Measurements from ENCODE around the gene SIRT2.
"Not testable (repeated sequence)": the region's sequence is repeated elsewhere in the genome, so short reads cannot be mapped to it uniquely, and the experiment has no call there.

SIRT2 gene

DNA sequence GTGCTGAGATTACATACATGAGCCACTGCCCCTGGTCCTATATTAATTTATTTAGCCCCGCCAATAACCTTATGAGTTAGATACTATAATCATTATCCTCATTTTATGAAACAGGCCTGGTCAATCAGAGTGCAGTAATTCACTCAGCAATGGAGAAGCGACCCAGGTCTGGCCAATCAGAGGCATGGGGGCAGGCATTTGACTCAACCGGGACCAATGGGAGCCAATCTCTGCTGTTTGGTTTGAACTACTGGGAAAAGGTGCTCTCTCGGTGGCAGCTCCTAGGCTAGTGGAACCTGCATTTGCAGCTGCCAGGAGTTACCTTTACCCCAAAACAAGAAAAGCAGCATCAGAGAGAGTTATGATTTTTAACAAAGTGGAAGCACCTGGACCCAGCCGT, 6.6 kb downstream of the SIRT2 start:
- no peak for DNase-seq

DNA sequence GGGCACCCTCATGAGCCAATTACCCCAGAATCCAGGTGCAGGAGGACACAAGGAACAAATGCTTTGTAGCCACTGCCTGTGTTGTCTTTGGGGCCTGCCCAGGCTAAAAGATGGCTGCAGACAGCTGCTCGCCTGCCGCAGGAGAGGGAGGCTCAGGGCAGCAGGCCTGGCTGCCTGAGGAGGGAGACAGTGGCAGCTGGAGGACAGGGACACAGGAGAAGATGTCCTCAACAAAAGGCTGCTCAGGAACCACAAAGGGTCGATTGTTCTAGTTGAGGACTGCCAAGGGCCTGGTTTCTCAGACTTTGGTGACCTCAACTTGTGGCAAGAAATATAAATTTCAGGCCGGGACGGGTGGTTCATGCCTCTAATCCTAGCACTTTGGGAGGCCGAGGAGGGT, 7.6 kb downstream of the SIRT2 start:
- no peak for DNase-seq

DNA sequence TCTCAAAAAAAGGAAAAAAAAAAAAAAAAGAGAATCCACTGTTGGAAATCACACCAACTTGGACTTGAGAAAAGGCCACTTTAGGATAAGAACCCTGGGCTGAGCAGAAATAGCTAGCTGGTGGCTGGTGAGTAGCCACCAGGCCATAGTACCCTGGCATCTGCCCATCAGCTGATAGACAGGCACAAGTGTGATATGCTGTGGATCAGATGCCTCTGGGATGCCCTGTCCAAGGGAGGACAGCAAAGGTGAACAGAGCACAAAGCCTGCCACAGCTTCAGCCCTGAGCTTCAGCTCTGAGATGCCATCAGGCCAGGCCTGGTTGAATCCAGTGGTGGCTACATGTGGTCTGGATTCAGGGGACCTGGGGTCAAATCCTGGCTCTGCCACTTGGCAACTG, 8.7 kb downstream of the SIRT2 start:
- DNase-seq, result no peak

DNA sequence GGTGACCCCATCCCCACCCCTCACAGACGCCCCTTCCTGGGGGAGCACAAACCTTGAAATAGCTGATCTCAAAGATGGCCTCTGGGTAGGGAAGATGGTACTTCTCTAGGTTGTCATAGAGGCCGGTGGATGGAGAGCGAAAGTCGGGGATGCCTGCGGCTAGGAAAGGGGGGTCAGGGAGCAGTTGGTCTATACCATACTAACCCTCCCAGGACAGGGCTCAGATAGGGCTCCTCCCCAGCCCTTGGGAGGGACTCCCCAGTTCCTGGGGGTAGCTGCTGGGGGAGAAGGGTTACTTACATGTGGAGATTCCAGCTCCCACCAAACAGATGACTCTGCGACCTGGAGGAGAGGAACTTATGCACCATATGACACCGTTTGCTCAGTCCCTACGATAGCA, 9.6 kb downstream of the SIRT2 start:
- DNase-seq, result no peak

DNA sequence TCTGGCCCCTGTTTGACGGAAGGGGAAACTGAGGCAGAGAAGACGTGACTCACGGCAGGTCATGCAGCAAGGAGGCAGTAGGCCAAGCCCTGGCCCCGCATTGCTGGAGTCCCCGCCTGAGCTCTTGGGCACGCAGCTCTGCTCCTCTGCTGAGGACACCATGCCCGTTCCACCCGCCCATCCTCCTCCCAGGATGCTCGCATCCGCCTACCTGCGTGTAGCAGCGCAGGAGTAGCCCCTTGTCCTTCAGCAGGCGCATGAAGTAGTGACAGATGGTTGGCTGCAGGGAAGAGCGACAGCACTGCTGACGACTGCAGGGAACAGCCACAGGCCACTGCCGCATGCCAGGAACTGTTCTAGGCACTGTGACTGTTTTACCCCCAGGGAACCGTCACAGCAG, 10.5 kb downstream of the SIRT2 start:
- DNase-seq, result no peak

DNA sequence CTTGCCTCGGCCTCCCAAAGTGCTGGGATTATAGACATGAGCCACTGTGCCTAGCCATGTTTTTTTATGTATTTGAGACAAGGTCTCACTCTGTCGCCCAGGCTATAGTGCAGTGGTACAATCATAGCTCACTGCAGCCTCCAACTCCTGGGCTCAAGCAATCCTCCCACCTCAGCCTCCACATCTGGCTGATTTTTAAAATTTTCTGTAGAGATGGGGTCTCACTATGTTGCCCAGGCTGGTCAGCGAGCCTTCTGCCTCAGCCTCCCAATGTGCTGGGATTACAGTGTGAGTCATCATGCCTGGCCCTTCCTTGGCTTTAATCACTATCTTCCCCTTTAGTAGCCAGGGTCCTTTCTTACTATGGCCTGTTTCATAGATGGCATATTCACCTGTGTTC, 14.7 kb downstream of the SIRT2 start:
- not testable (repeated sequence) for DNase-seq

DNA sequence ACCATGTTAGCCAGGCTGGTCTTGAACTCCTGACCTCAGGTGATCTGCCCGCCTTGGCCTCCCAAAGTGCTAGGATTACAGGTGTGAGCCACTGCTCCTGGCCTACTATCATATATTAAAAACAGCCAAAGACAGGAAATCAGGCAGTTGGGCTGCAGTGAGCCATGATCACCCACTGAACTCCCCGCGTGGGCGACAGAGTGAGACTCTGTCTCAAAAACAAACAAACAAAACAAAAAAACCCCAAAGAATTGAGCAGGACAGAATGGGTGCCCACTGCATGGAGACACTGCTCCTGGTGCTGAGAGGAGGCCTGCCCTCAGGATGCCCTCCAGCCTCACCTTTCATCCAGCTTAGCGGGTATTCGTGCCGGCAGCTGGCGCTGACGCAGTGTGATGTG, 16.1 kb downstream of the SIRT2 start:
- no peak for DNase-seq

DNA sequence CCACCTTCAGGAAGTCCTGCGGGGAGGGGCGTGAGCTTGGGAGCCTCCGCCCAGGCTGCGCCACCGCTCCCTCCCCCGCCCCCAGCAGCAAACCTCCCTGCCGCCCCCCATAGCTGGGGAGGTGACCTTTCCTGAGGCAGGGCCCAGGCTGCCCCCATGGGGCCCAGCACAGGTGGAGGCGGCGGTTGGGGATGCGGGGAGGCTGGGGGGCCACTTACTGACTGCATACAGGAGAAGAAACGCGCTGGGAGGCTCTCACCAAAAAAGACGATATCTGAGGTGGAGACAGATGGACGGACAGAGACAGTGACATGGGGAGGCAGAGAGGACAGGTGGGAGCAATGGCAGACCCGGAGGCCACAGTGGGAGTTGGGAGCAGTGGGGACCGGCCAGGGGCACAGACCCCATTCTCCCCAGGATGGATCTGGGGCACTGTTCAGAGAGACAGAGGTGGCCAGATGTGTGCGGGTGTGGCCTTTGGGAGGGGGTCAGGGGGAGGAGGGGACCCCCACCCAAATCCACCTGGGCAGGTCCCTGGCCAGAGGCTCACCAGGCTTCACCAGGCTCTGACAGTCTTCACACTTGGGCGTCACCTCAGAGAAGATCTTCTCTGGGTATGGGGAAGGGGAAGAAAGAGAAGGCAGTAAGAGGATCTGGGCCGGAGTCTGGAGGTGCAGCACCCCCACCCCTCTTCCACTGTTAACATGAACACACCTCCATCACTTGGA, 18.4 kb downstream of the SIRT2 start:
- no peak for DNase-seq

DNA sequence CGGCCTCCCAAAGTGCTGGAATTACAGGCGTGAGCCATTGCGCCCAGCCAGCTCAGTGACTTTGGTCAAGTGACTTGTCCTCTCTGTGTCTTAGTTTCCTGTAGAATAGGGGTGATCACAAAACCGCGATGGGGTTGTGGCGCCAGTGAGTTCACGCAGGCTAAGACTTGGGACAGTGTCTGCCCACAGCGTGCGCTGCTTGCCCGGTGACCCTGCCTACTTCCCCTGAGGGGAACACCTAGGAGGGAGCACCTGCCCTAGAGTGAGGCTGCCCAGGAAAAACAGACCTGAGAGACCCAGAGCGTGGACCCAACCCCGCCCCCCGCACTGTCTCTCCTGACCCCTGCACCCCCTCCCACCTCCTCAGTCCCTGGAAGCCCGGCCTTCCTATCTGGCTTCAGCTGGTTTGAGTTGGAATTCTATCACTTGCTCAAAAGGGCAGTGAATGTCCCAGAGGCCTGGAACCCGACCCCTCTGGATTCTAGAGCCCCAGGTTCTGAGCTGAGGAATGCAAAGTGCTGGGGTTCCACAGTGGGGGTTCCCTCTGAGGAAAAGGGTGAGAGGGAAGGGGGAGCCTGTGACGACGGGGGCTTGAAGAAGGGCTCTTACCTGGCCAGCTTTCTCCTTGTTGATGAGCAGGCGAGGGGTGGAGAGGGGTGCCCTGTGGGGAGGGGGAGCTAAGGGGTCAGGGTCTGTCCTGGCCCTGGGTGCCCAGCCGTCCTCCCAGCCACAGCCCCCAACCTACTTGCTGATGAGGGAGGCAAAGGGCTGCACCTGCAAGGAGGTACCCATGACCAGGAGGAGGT, 19.1 kb downstream of the SIRT2 start:
- DNase-seq, result no peak

DNA sequence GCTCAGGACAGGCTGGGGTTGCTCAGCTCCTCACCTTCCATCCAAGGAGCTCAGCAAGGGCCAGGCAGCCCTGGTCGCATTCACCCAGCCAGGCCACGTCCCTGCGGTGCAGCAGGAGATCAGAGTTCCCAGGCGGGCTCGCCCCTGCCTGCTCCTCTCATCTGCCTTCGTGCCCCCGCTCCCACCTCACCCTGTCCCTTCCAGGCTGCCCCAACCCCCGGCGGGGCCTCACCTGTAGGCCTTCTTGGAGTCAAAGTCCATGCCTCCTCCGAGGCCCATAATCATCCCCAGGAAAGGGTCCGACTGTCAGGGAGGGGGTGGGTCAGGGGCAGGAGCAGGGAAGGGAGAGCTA, 20.0 kb downstream of the SIRT2 start:
- no peak for DNase-seq

DNA sequence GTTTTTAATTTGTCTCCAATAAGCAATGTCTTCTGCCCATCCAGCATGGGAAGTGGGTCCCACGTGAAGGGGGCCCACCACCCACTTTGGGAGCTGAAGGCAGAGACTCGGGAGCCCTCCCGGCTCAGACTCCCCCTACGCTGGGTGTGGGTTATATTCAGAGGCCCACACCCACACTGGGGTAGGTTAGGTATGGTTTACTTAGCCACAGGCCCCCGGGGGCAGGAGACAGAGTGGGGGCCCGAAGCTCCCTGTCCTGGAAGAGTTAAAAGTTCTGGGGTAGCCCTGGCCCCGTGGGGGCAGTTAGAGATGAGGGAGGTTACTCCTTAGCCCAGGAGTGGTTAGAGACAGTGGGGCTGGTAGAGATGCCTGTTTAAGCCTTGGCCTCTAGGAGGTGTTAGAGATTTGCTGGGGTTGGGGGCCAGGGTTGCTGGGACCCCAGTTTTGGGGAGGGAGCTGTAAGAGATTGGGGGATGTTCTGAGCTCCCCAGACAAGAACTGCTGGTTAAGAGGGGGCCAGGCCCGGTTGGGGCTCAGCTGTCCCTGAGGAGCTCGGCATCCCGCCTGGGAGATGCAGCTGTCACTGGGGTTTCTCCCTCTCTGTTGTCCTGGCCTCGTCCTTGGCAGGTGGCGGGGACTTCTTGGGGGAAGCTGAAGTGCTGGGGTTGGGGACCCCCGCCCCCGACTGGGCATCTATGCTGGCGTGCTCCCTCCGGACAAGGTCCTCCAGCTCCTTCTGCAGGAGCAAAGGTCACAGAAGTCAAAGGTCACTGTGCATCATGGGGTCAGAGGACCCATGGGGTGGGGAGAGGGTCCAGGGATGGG, 20.6 kb downstream of the SIRT2 start:
- DNase-seq, result no peak

DNA sequence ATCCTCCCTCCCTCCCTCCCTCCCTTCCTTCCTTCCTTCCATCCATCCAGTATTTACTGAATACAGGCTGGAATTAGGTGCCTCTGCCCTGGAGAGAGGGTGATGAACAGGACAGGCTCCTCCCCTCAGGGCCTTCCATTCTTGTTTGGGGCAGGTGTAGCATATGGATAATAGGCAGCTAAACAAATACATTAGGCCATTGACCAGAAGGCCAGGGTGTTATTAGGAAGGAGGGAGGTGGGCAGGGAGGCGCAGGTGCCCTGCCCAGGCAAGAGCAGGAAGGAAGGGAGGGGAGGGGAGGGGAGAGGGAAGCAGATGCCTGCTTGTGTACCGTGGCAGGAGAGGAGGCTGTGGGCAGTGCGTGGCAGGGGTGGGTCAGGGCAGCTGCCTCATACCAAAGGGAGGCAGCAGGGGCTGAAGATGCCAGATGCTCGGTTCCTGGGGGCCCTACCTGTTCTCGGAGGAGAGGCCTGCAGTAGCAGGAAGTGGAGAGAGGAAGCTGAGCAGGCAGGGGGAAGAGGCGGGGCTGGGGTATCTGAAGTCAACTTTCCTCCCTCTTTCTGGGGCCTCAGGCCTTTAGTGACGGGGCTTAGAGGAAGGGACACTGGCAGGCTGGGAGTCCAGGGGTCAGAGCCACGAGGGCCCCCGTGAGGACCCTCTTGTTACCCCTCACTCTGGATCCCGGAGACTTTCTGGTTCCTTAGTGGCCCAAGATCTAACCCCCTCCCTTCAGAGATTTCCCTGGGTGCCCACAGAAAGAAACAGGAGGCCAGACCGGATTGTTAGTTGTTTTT, 21.4 kb downstream of the SIRT2 start, which contains the start of gene RINL:
RINL (minus strand) TSS at position 495 of the 794 bp plus-strand sequence. CDS start 1,533 bp downstream, outside the sequence.
- DNase-seq, result peak; percentile 43

DNA sequence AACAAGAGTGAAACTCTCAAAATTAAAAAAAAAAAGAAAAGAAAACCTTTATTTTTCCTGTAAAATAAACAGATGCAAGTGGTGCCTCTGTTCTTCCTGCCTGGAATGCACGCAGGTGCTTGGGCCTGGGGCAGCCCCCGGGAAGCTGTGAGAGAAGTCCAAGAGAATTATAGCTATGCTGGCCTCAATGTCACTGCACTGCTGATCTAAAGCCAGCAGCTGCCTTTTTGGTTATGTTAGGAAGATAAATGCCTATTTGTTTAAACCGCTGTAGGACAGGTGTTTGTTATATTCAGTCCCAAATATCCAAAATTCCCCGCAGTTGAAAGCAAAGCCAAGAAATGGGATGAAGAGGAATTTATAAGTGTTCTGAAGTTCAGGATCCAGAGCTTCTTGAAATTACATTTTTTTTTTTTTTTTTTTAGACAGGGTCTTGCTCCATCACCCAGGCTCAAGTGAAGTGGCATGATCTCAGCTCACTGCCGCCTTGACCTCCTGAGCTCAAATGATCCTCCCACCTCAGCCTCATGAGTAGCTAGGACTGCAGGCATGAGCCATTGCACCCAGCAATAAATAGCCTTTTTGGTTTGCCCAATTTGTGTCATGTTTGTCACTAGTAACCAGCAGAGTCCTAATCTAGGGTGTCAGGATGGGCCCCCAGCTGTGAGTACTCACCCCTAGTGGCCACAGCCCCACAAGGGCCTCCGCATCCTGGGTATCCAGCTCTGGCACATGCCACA, 23.6 kb downstream of the SIRT2 start:
- peak; percentile 20 for DNase-seq

DNA sequence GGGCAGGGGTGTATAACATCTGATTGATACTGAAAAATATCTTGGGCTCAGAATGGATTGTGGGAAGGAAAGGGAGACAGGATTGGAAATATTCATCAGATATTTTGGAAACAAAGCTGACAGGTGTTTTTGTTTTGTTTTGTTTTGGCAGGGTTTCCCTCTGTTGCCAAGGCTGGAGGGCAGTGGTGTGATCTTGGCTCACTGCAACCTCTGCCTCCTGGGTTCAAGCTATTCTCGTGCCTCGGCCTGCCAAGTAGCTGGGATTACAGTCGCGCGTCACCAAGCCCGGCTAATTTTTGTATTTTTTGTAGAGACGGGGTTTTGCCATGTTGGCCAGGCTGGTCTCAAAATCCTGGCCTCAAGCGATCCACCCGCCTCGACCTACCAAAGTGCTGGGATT, 26.0 kb downstream of the SIRT2 start:
- not testable (repeated sequence) for DNase-seq

DNA sequence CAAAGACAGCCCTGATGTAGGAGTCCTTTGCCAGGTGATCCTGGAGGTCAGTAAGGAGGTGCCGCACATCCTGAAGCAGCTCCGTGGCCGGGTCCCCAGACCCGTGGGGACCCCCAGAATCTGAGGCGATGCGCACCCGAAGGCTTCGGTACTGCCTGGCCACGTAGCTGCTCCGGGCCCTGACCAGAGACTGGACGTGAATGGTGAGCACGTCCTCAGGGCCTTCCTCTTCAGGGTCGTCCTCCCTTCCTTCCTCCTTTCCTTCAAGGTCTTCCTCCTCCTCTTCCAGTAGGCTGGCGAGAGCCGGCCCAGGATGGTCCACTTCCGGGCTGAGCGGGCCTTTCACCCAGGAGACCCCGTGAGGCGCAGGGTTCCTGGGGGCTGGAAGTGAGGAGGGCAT, 28.8 kb downstream of the SIRT2 start:
- no peak for DNase-seq

DNA sequence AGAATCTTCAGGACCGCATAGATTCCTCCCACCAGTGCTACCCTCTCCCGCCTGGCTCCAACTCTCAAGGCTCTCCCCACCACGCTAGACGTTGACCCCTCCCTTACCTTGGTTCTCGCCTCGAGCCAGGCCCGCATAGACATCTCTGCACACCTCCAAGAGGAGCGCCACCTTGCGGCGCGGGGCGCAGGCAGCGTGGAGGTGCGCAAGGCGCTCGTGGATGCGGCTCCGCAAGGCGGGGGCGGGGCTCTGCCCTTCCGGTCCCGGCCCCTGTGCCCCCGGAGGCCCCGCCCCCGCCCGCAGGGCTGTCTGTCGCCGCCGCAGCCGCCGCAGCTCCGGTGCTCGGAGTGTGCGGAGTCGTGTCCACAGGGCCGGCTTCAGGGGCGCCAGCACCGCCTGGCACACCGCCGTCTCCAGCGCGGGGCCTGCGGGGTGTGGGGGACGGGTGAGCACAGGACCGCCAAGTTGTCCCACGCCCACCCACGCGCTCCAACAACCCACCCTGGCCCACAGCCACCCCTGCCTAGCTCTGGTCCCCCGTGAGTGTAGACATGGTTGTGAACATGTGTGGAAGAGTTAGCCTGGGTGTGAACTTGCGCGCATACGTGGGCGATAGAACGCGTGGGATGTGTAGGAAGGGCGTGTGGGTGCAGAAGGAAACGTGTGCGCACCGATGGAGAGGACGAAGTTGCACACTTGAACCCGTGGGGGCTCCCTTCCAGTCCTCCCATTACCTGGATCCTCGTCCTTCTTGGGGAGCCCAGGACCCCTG, 29.4 kb downstream of the SIRT2 start:
- peak; percentile 76 for DNase-seq

DNA sequence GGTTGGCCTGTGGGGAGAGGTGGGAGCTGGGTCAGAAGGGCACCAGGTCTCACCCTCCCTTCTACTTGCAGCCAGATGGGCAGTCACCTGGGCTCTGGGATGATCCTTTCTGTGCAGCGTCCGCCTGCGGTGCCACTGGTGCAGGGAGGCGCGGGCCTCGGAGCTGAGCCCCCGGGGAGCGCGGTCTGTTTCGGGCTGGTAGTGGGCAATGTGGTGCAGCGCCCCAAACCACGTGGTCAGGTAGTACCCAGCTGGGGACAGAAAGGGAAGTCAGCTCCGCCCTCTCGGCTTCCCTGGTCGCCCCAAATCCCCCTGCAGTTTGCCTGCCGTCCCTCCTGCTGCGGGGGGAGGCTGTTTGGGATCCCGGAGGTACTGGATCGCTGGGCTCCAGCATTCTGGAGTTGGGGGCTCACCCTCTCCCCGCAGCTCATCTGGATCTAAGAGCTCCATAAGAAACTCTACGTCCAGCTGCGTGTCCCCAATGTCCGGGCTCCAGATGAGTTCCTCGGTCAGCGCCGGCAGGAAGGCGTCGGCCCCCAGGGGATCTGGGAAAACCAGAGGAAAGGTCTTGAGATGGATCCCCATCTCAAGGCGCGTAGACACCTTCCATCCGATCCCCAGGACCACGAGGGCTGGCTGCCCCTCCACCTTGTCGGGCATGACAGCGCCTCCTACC, 30.1 kb downstream of the SIRT2 start:
- DNase-seq, result no peak

DNA sequence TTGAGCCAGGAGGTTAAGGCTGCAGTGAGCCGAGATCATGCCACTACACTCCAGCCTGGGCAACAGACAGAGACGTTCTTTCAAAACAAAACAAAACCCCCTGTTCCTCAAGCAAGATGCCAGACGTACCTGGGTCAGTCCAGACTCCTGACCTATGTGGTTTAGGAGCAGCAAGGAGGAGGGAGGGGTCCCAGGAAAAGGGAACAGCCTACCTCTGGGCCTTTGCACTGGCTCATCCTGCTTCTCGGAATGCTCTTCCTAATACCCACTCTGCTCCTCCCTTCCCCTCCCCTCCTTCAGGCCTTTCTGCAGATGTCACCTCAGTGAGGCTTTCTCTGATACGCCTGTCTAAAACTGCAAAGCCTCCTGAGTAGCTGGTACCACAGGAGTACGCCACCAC, 30.9 kb downstream of the SIRT2 start:
- DNase-seq, result no peak

DNA sequence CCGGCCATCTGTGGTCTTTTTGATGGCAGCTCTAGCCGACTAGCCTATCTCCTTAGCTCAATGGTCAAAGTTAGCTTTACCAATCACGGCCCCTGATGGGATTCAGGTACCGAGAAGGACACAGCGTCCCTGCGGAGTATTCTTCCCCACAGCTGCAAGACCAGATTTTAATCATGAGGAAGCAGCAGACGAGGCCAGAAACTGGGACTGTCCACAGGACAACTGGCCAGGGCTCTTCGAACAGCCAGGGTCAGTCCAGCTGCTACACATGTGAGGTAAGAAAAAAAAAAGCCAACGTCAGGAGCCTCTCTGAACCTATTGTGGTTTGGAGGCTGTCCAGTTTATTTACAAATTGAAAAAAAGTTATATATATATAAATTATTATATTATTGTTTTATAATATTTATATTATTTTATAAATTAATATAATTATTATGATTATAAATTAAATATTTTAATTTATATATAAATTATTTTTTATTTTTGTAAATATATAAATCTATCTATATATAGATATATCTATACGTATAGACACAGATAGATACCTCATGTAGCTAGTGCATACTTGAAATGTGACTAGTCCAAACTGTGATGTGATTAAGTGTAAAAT, 32.1 kb downstream of the SIRT2 start:
- DNase-seq, result no peak
